ENCODE data around the gene SPAG6. TPM values are rescaled to one million over a fixed set of nuclear protein-coding genes. Genes with fewer than 3 reads are reported as not detected.

SPAG6 gene
- total and polyA plus RNA-seq, 9 of the 15 experiments (the other 6 are each of a cell fraction or from before 2014, with no cell fraction given): 3.5 to 23.1 (median 11.8) TPM

GRCh38 chr10:22369434-22370072 is 24.3 kb downstream of the SPAG6 start (continued):
- TF ChIP-seq CLOCK (CRISPR knock-in tag; IDR thresholded peaks at IDR 0.05; ENCODE audit: borderline replicate concordance) (no peak), ILK (tag; IDR thresholded peaks at IDR 0.05; ENCODE audit: borderline replicate concordance, low read depth) (no peak), ZNF143 (CRISPR knock-in tag; IDR thresholded peaks at IDR 0.05) (no peak), STAT5B (CRISPR knock-in tag; IDR thresholded peaks at IDR 0.05) (no peak), DACH1 (IDR thresholded peaks at IDR 0.05; ENCODE audit: partially characterized antibody) (peak; percentile 77), HLTF (IDR thresholded peaks at IDR 0.05) (no peak), IRF1 (CRISPR knock-in tag; IDR thresholded peaks at IDR 0.05; ENCODE audit: borderline replicate concordance) (no peak), JUND (IDR thresholded peaks at IDR 0.05; ENCODE audit: borderline replicate concordance, low read depth, low read length) (peak; percentile 96), JUND (tag; IDR thresholded peaks at IDR 0.05; ENCODE audit: borderline replicate concordance, low read depth, low read length) (peak; percentile 97), ZNF431 (CRISPR knock-in tag; IDR thresholded peaks at IDR 0.05) (no peak), MEF2A (IDR thresholded peaks at IDR 0.05; ENCODE audit: control insufficient read depth, low read depth, low read length) (no peak), SRSF9 (IDR thresholded peaks at IDR 0.05; ENCODE audit: borderline replicate concordance, low read depth, low read length) (no peak), RFX5 (IDR thresholded peaks at IDR 0.05; ENCODE audit: low read depth, low read length) (no peak), ZNF253 (CRISPR knock-in tag; conservative IDR thresholded peaks at IDR 0.05) (no peak), U2AF1 (optimal IDR thresholded peaks at IDR 0.05; ENCODE audit: low read depth, low read length) (no peak), EP300 (IDR thresholded peaks at IDR 0.05; ENCODE audit: low read length) (0 out of 2 replicates have a peak, but pooled peaks have one; percentile 9), PHTF2 (CRISPR knock-in tag; IDR thresholded peaks at IDR 0.05) (no peak), MYNN (IDR thresholded peaks at IDR 0.05) (no peak), MYNN (CRISPR knock-in tag; IDR thresholded peaks at IDR 0.05) (no peak), ATF7 (IDR thresholded peaks at IDR 0.05) (peak; percentile 94), TSHZ1 (CRISPR knock-in tag; IDR thresholded peaks at IDR 0.05) (no peak), HIVEP1 (CRISPR knock-in tag; IDR thresholded peaks at IDR 0.05) (no peak), ZBTB12 (CRISPR knock-in tag; IDR thresholded peaks at IDR 0.05) (no peak)
